Activated CD4-positive, CD25-positive, alpha-beta regulatory T cell (primary cell): ENCODE data around the gene TLN1.

ENCODE experiments used
- DNase-seq, 4 experiments: peaks; one replicate each; lab custom pipeline; 2025; lab: John Stamatoyannopoulos, UW

TLN1 gene

GRCh38 chr9:35728041-35728971 lies 3.7 kb downstream of the TLN1 start:
- no peak for DNase-seq

GRCh38 chr9:35727676-35728040 lies 4.3 kb downstream of the TLN1 start:
- no peak for DNase-seq

GRCh38 chr9:35726931-35727330 lies 5.1 kb downstream of the TLN1 start:
- DNase-seq: peak in 2 of 4 experiments; percentile 19 to 39

GRCh38 chr9:35725362-35725761 lies 6.6 kb downstream of the TLN1 start:
- no peak for DNase-seq

GRCh38 chr9:35723908-35724307 lies 8.1 kb downstream of the TLN1 start:
- no peak for DNase-seq

GRCh38 chr9:35723426-35723825 lies 8.6 kb downstream of the TLN1 start:
- no peak for DNase-seq

- no peak for DNase-seq
Measured at GRCh38 chr9:35719546-35719945, 12.4 kb downstream of the TLN1 start.

- no peak for DNase-seq
Measured at GRCh38 chr9:35718721-35719511, 13.1 kb downstream of the TLN1 start.

GRCh38 chr9:35717132-35717870 lies 14.7 kb downstream of the TLN1 start:
- no peak for DNase-seq

GRCh38 chr9:35716230-35716629 lies 15.8 kb downstream of the TLN1 start:
- DNase-seq: no peak

- no peak for DNase-seq
Measured at GRCh38 chr9:35714579-35715252, 17.3 kb downstream of the TLN1 start.

GRCh38 chr9:35714123-35714522 lies 17.9 kb downstream of the TLN1 start:
- DNase-seq: no peak

- DNase-seq: no peak
Measured at GRCh38 chr9:35713578-35713977, 18.4 kb downstream of the TLN1 start.

- DNase-seq: no peak
Measured at GRCh38 chr9:35712762-35713400, 19.1 kb downstream of the TLN1 start.

GRCh38 chr9:35711501-35712428 lies 20.2 kb downstream of the TLN1 start:
- no peak for DNase-seq

- DNase-seq: no peak
Measured at GRCh38 chr9:35710818-35711500, 21.0 kb downstream of the TLN1 start.

GRCh38 chr9:35708146-35708545 lies 23.8 kb downstream of the TLN1 start:
- no peak for DNase-seq

GRCh38 chr9:35706951-35707350 lies 25.0 kb downstream of the TLN1 start:
- no peak for DNase-seq

GRCh38 chr9:35705836-35706430 lies 26.1 kb downstream of the TLN1 start:
- no peak for DNase-seq
